Pancreas (tissue), 10 donors: Measurements from ENCODE around the gene MTHFSD. TPM values are rescaled to one million over a fixed set of nuclear protein-coding genes. Genes with fewer than 3 reads are reported as not detected.

Experiments used
- ATAC-seq, 4 donors: fragments of 200-7000 bp; cut with Tn5 transposase; one replicate each; pipeline versions ENCODE4 v1.8.0 to v1.9.1; 2020; ENCODE audit warnings: mild to moderate bottlenecking in 4 of 4, moderate library complexity in 4 of 4
- DNase-seq, 6 donors: peaks; one replicate each; pipeline ENCODE4 v3.0.0-alpha.2; 2020
- FAIRE-seq: peaks from 2 replicates; lab custom pipeline; 2012; peaks lifted over from hg19 to GRCh38; lab: Jason Lieb, UNC
- H3K27ac ChIP-seq, 4 donors: fragments of 200-600 bp; sonication (generic); 1 replicate in 3 of 4; 2 replicates in 1 of 4; pipeline versions ENCODE4 v1.5.0 to v1.8.0; 2020
- H3K27me3 ChIP-seq, 4 donors: fragments of 200-600 bp; one replicate each; pipeline ENCODE4 v1.8.0; 2021
- H3K36me3 ChIP-seq, 3 donors: fragments of 200-600 bp; sonication (generic) in 1 of 3; one replicate each; pipeline versions ENCODE4 v1.5.0 to v1.8.0; 2020 to 2021
- H3K4me1 ChIP-seq, 3 donors: fragments of 200-600 bp; one replicate each; pipeline ENCODE4 v1.8.0; 2021
- H3K4me3 ChIP-seq, 4 donors: fragments of 200-600 bp; sonication (generic) in 2 of 4; one replicate each; pipeline versions ENCODE4 v1.5.0 to v1.8.0; 2020 to 2021
- H3K9me3 ChIP-seq, 4 donors: fragments of 200-600 bp; one replicate each; pipeline ENCODE4 v1.8.0; 2021
- WGBS, 2 donors: extraction: QIAGEN DNeasy Blood & Tissue Kit; methylation state at CpG; one replicate each; pipeline ENCODE4 v1.1.7; 2013; 5-methylcytosine and 5-hydroxymethylcytosine counted together
- intact Hi-C, 3 donors: fragments of 100-400 bp; cut with DNase I; formaldehyde crosslinking; loops; one replicate each; pipeline versions ENCODE4 v1.11.1 to v1.14.2; 2022
- polyA plus RNA-seq, 2 donors: library from polyadenylated mRNA; stranded (reverse); fragments of 200-250 nt; gene quantifications; one replicate each; pipeline ENCODE4 v1.2.3, GENCODE V29; 2013
- total RNA-seq, 6 donors: library from RNA; stranded (reverse); fragmentation: NEBNext Ultra II Directional in 4 of 6; extraction: Animal tissue kit (Norgen Biotek cat#: 25700) in 4 of 6; gene quantifications; one replicate each; pipeline versions ENCODE4 v1.2.1 to v1.2.4, GENCODE V29; 2021 to 2023
- TF ChIP-seq, protein P1 (sequence below), 4 donors: fragments of 200-600 bp; sonication (generic) in 3 of 4; IDR thresholded peaks; one replicate each; pipeline versions ENCODE4 v1.5.0 to v1.8.0; 2021; ENCODE audit warnings: antibody characterized with exemption in 4 of 4
- donor health status: healthy with polysubstance abuse.
- donor health status: DM: no; HTN: no; CAD: no; lungs with moderate emphysema.
- donor health status: DM: no; HTN: no; CAD: no.
- donor health status: control.
- donor health status: control.
- donor health status: Bipolar disorder and iron deficiency.
- donor health status: DM: yes; HTN: yes; CAD: no.
- donor health status: DM: no; HTN: no; CAD: no.
- donor health status: DM: no; HTN: no; CAD: no.
- donor health status: DM: yes; HTN: yes; CAD: no.

MTHFSD gene
- total and polyA plus RNA-seq, 8 donors = 7.3 to 17.6 (median 10.4) TPM

GRCh38 chr16:86514481-86515376 lies 40.3 kb downstream of the MTHFSD start:
- Histone ChIP-seq H3K36me3 (no peaks in the 10 kb centered on the region), H3K9me3 (no peaks in the 10 kb centered on the region), H3K4me1 (peaks cover 0 to 5% (median 0%) of the 10 kb centered on the region in 3 donors), H3K27ac (no peak overlapping the region), H3K27me3 (peaks cover 0 to 50% (median 5%) of the 10 kb centered on the region in 4 donors), H3K4me3 (no peak overlapping the region)
- intact Hi-C loops = loop anchor here (5.0 to 10.0 kb wide), 4 partner anchors 172 to 692 kb away; no protein-coding TSS in a partner anchor
- DNase-seq (no peak), FAIRE-seq (no peak), ATAC-seq (no peak)
- TF ChIP-seq, protein P1, sequence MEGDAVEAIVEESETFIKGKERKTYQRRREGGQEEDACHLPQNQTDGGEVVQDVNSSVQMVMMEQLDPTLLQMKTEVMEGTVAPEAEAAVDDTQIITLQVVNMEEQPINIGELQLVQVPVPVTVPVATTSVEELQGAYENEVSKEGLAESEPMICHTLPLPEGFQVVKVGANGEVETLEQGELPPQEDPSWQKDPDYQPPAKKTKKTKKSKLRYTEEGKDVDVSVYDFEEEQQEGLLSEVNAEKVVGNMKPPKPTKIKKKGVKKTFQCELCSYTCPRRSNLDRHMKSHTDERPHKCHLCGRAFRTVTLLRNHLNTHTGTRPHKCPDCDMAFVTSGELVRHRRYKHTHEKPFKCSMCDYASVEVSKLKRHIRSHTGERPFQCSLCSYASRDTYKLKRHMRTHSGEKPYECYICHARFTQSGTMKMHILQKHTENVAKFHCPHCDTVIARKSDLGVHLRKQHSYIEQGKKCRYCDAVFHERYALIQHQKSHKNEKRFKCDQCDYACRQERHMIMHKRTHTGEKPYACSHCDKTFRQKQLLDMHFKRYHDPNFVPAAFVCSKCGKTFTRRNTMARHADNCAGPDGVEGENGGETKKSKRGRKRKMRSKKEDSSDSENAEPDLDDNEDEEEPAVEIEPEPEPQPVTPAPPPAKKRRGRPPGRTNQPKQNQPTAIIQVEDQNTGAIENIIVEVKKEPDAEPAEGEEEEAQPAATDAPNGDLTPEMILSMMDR (IDR thresholded peaks at IDR 0.05) = no peak
- 14 to 16% methylated on average over 18 of the region's 18 CpGs for WGBS, 2 donors

- no peaks in the 10 kb centered on the region for H3K9me3 ChIP-seq
- FAIRE-seq = no peak
- peaks cover 0 to 53% (median 5%) of the 10 kb centered on the region in 4 donors for H3K27me3 ChIP-seq
- H3K36me3 ChIP-seq = no peaks in the 10 kb centered on the region
- intact Hi-C loops = loop anchor here in 1 of 3 donors (10.0 kb wide), 1 partner anchor 449 kb away; no protein-coding TSS in a partner anchor
- WGBS, 2 donors = 20 to 22% methylated on average over 35 of the region's 35 CpGs
- DNase-seq = peak in 1 of 6 donors; percentile 18
- H3K4me3 ChIP-seq = no peak overlapping the region
- H3K4me1 ChIP-seq = peaks cover 0 to 6% (median under 1%) of the 10 kb centered on the region in 3 donors
- H3K27ac ChIP-seq = no peak overlapping the region
- ATAC-seq = no peak
- TF ChIP-seq, protein P1 (IDR thresholded peaks at IDR 0.05) = no peak
These were observed 41.4 kb downstream of the MTHFSD start for GRCh38 chr16:86513471-86514277.

DNA sequence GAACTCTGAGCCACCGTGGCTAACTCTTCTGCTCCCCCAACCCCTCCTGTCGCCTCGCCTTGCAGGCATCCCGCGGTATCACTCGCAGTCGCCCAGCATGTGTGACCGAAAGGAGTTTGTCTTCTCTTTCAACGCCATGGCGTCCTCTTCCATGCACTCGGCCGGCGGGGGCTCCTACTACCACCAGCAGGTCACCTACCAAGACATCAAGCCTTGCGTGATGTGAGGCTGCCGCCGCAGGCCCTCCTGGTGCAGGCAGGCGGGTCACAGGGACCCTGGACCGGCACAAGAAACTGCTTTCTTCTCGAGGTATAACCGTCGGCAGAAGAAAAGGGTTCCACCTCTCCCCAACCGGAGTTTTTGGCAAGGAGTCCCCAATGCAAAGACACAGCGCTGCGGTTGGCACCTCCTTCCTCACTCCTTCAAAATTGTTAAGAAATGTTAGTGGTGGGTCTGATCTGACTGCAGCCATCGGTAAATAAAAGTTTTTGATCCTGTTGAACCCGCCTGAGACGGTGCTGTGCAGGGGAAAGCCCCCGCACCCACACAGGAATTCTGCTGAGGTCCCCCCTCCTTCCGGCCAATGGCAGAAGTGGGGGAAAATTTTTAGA lies 42.1 kb downstream of the MTHFSD start:
- DNase-seq (no peak), FAIRE-seq (no peak), ATAC-seq (no peak)
- no peak overlapping the region for H3K27ac ChIP-seq
- TF ChIP-seq, protein P1 (IDR thresholded peaks at IDR 0.05) = no peak
- no peaks in the 10 kb centered on the region for H3K9me3 ChIP-seq
- no peaks in the 10 kb centered on the region for H3K36me3 ChIP-seq
- WGBS, 2 donors = 19 to 21% methylated on average over 29 of the region's 29 CpGs
- peaks cover 0 to 59% (median 8%) of the 10 kb centered on the region in 4 donors for H3K27me3 ChIP-seq
- H3K4me1 ChIP-seq = peaks cover 0 to 6% (median 3%) of the 10 kb centered on the region in 3 donors
- intact Hi-C loops = loop anchor here in 1 of 3 donors (10.0 kb wide), 1 partner anchor 448 kb away; no protein-coding TSS in a partner anchor
- peak overlapping the region in 1 of 4 donors; percentile 12 for H3K4me3 ChIP-seq

DNA sequence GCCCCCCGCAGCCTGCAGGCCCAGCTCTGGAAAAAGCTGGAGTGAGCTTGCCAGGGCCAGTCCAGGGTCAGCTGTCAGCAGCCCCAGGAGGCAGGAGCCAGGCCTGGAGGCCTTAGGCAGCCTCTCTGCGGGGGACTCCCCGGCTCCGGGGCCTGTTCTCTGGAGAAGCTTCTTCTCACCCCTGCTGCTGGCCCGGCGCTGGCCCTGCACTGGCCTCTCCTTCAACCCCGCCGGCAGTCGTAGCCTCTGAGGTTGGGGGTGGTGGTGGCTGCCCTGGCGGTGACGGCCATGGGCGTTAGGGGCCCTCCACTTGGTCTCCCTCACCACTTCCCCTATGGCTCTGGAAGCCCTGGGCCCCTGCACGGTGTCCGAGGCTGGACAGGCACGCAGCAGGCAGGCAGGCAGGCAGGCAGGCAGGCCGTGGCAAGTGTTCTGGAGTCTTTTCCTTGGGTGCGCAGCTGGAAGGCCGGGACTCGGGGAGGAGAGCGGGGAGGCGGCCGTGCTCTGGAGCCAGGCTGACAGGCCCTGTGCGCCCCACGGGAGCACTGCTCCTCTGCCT lies 42.7 kb downstream of the MTHFSD start:
- TF ChIP-seq, protein P1 (IDR thresholded peaks at IDR 0.05) = no peak
- intact Hi-C loops = loop anchor here in 1 of 3 donors (10.0 kb wide), 1 partner anchor 448 kb away; no protein-coding TSS in a partner anchor
- H3K4me1 ChIP-seq = peaks cover 0 to 6% (median 3%) of the 10 kb centered on the region in 3 donors
- ATAC-seq = no peak
- WGBS, 2 donors = 30 to 33% methylated on average over 20 to 24 of the region's 24 CpGs
- no peak for FAIRE-seq
- DNase-seq = peak in 1 of 6 donors; percentile 64
- H3K27me3 ChIP-seq = peaks cover 0 to 64% (median 9%) of the 10 kb centered on the region in 4 donors
- peak overlapping the region in 1 of 4 donors; percentile 12 for H3K4me3 ChIP-seq
- H3K36me3 ChIP-seq = no peaks in the 10 kb centered on the region
- H3K27ac ChIP-seq = no peak overlapping the region
- no peaks in the 10 kb centered on the region for H3K9me3 ChIP-seq
